ENCODE data around the gene MCTP2. TPM values are rescaled to one million over a fixed set of nuclear protein-coding genes. Genes with fewer than 3 reads are reported as not detected.

The MCTP2 gene
- 3.3 TPM for polyA plus RNA-seq (2013, experiment 1 of 2; ENCODE audit: insufficient read length)
- 2.6 TPM for polyA plus RNA-seq (2013, experiment 2 of 2; ENCODE audit: insufficient read length)

- peak; percentile 75 for DNase-seq
Observed at GRCh38 chr15:94230883-94231722, at the start of gene MCTP2. MCTP2 (plus strand) TSS chr15:94231561; CDS start chr15:94298266, 66,705 bp downstream.

- DNase-seq, result no peak
Observed at GRCh38 chr15:94182883-94183282, 48.5 kb upstream of the MCTP2 start.

GRCh38 chr15:94185547-94186236 lies 45.7 kb upstream of the MCTP2 start:
- no peak for DNase-seq

- DNase-seq, result no peak
Observed at GRCh38 chr15:94186770-94187331, 44.5 kb upstream of the MCTP2 start.

GRCh38 chr15:94193906-94194305 lies 37.5 kb upstream of the MCTP2 start:
- no peak for DNase-seq

- DNase-seq, result peak; percentile 13
Observed at GRCh38 chr15:94196531-94196930, 34.8 kb upstream of the MCTP2 start.

- no peak for DNase-seq
Observed at GRCh38 chr15:94198633-94199032, 32.7 kb upstream of the MCTP2 start.

GRCh38 chr15:94199725-94200124 lies 31.6 kb upstream of the MCTP2 start:
- DNase-seq, result no peak

GRCh38 chr15:94203306-94203705 lies 28.1 kb upstream of the MCTP2 start:
- no peak for DNase-seq

GRCh38 chr15:94205366-94205765 lies 26.0 kb upstream of the MCTP2 start:
- peak; percentile 91 for DNase-seq

- peak; percentile 94 for DNase-seq
Observed at GRCh38 chr15:94206463-94207167, 24.7 kb upstream of the MCTP2 start.

- no peak for DNase-seq
Observed at GRCh38 chr15:94212291-94212690, 19.1 kb upstream of the MCTP2 start.

- DNase-seq, result peak; percentile 75
Observed at GRCh38 chr15:94225616-94226015, 5.7 kb upstream of the MCTP2 start.

GRCh38 chr15:94228611-94229010 lies 2.8 kb upstream of the MCTP2 start:
- DNase-seq, result no peak

- DNase-seq, result no peak
Observed at GRCh38 chr15:94229591-94230369, 1.6 kb upstream of the MCTP2 start.

GRCh38 chr15:94230431-94230882 lies 904 bp upstream of the MCTP2 start:
- peak; percentile 16 for DNase-seq

- DNase-seq, result peak; percentile 7
Observed at GRCh38 chr15:94231723-94232468, 535 bp downstream of the MCTP2 start.

GRCh38 chr15:94233441-94233840 lies 2.1 kb downstream of the MCTP2 start:
- no peak for DNase-seq

GRCh38 chr15:94234300-94234699 lies 2.9 kb downstream of the MCTP2 start:
- peak; percentile 27 for DNase-seq

GRCh38 chr15:94235041-94235440 lies 3.7 kb downstream of the MCTP2 start:
- no peak for DNase-seq

- DNase-seq, result no peak
Observed at GRCh38 chr15:94235646-94236045, 4.3 kb downstream of the MCTP2 start.

All from fibroblast of skin of abdomen (primary cell).